ENCODE measurements around the gene DCDC2.
"Not testable (repeated sequence)": the region's sequence is repeated elsewhere in the genome, so short reads cannot be mapped to it uniquely, and the experiment has no call there.

Gene DCDC2

GRCh38 chr6:24378473-24379097 lies 20.7 kb upstream of the DCDC2 start:
- DNase-seq, result no peak

DNA sequence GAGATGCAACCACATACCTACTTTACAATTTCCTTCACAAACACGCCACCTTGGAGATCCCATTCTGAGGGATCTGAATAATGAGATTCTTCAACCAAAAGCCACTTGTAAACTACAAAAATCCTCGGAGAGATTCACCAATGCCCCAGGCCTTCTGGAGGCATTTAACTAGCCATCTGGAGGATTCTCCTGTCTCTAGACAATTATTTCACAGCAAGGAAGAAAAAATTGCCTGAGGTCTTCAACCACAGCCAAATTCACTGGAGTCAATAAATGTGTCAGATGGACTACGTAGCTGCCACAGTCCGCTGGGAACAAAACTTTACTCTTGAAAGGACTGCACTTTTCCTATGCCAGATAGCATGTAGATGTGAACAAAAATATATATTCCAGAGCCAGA lies 19.0 kb upstream of the DCDC2 start:
- no peak for DNase-seq

DNA sequence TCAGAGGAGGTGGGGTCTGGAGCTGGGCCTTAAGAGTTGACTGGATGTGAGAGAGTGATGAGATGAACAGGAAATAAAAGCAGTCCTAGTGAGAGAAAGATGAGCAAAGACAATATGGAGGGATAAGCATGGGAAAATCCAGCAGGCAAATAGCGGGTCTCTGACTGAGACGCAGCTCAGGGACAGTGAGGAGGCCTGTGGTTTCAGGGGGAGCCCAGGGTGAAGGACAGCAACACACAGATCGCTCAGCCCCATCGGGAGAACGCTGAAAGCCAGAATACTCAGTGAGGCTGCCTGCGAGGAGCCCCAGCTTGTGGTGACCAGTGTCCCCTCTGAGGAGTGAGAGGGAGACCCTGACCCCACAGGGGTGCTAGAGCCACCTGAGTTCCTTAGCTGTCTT lies 16.8 kb upstream of the DCDC2 start:
- no peak for DNase-seq

GRCh38 chr6:24365103-24365633 lies 7.3 kb upstream of the DCDC2 start:
- DNase-seq, result not testable (repeated sequence)

GRCh38 chr6:24362363-24362762 lies 4.5 kb upstream of the DCDC2 start:
- not testable (repeated sequence) for DNase-seq

GRCh38 chr6:24359640-24360454 lies 2.0 kb upstream of the DCDC2 start:
- DNase-seq, result peak; percentile 69

GRCh38 chr6:24358219-24358821 lies 461 bp upstream of the DCDC2 start:
- no peak for DNase-seq

GRCh38 chr6:24356310-24356973 lies 1.4 kb downstream of the DCDC2 start:
- DNase-seq, result no peak

- DNase-seq, result no peak
Measured at GRCh38 chr6:24355393-24355792, 2.5 kb downstream of the DCDC2 start.

GRCh38 chr6:24353861-24354260 lies 4.0 kb downstream of the DCDC2 start:
- DNase-seq, result no peak

- DNase-seq, result no peak
Measured at GRCh38 chr6:24352434-24352833, 5.4 kb downstream of the DCDC2 start.

- DNase-seq, result no peak
Measured at GRCh38 chr6:24344976-24345375, 12.9 kb downstream of the DCDC2 start.

- DNase-seq, result no peak
Measured at GRCh38 chr6:24340998-24341938, 16.6 kb downstream of the DCDC2 start.

DNA sequence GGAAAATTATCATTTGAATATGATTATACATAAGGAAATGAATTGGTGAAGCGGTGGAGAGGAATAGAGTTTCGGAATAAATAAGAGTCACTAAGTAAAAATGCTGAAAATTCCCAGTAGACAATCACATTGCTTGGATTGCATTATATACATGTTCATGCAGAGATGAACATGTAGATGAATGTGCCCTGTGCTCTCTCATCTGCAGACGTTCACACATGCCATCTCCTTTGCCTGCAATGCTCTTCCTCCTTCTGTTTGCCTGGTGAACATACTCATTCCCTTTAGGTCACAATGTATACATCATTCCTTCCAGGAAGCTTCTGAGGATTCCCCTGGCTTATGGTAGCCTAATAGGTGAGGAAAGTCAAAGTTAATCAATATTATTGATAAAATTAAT lies 17.9 kb downstream of the DCDC2 start:
- DNase-seq, result no peak

DNA sequence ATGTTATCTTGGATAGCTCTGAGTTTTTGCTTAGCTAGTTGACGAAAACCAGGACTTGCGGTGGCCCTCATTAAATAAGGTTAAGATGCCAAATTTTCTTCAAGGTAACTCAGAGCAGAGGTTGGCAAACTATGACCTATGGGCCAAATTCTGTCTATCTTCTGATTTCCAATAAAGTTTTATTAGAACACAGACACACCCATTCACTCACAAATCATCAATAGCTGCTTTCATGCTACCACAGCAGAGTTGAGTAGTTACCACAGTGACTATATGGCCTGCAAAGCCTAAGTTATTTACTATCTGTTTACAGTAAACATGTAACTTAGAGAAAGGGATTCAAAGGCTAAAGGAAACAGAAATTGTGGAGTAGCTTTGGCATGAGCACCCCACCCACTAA lies 23.6 kb downstream of the DCDC2 start:
- no peak for DNase-seq

GRCh38 chr6:24332317-24332716 lies 25.5 kb downstream of the DCDC2 start:
- DNase-seq, result no peak

- DNase-seq, result no peak
Measured at GRCh38 chr6:24330137-24330732, 27.6 kb downstream of the DCDC2 start.

- DNase-seq, result no peak
Measured at GRCh38 chr6:24329451-24329850, 28.4 kb downstream of the DCDC2 start.

DNA sequence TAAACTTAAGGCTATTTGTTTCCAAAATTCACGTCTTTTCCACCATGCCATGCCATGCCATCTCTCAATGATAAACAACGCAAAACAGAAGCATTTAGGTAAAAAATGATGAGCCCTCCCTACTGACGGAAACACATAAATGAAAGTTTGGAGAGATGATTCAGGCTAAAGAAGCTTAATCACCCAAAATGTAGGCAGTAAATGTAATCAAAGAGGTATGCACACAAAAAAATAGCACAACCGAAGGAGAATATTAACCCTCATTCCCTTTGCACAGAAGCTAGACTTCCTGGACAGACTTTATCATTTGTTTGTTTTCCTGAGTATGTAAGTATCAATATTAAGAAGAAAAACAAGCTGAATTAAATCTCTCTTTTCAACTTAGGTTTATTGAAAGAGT lies 28.8 kb downstream of the DCDC2 start:
- DNase-seq, result no peak

- DNase-seq, result no peak
Measured at GRCh38 chr6:24327756-24328155, 30.1 kb downstream of the DCDC2 start.

- DNase-seq, result no peak
Measured at GRCh38 chr6:24325978-24326377, 31.9 kb downstream of the DCDC2 start.

- DNase-seq, result no peak
Measured at GRCh38 chr6:24324617-24325016, 33.2 kb downstream of the DCDC2 start.

Data from CD4-positive, alpha-beta T cell treated with Interleukin-4 for 4 hours (primary cell).